Astrocyte (in vitro differentiated cells and primary cell): Measurements from ENCODE around the gene CLDN19.

Experiments used
- CTCF ChIP-seq: IDR thresholded peaks from 2 replicates; pipeline ENCODE4 v1.5.1; 2011; ENCODE audit warnings: low read depth, mild to moderate bottlenecking, inconsistent platforms, low read length, moderate library complexity; ENCODE audit not compliant: insufficient read depth
- EZH2 ChIP-seq: IDR thresholded peaks from 2 replicates; pipeline ENCODE4 v1.6.1; 2012; ENCODE audit warnings: mild to moderate bottlenecking, low read length, inconsistent platforms; ENCODE audit not compliant: insufficient read depth

GRCh38 chr1:42731585-42731984 lies 8.5 kb downstream of the CLDN19 start:
- TF ChIP-seq CTCF (no peak), EZH2 (no peak)
